GM18519 (cell line): Measurements from ENCODE around the gene DNM3.
A peak's percentile ranks its signal among the peaks of the same experiment; 100 is the strongest.

ENCODE experiments used
- ATAC-seq: cut with Tn5 transposase; IDR thresholded peaks from one replicate; pipeline ENCODE4 v1.9.1; 2021; ENCODE audit warnings: mild to moderate bottlenecking, moderate library complexity; ENCODE audit not compliant: unreplicated experiment, low FRiP score

The DNM3 gene

GRCh38 chr1:171867236-171867635 is 25.9 kb downstream of the DNM3 start:
- no peak for ATAC-seq

GRCh38 chr1:171868217-171868803 is 27.0 kb downstream of the DNM3 start:
- ATAC-seq: no peak

DNA sequence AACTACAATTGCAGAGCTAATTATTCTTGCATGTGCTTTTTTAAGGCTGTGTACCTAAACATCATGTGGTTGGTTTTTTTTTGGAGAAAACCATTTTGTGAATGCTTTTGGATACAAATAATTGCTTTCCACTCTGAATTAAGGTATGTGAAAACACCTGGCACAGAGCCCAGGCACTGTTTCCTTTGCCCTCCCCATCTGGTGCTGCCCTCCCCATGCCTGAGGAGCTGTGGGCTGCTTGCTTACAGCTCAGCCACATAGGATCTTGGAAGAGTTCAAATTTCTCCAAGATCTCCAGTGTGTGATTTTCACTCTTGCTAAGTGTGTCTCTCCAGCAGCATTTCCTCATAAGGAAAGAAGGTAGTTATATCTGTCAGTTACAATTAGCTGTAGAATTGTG is 27.8 kb downstream of the DNM3 start:
- ATAC-seq: no peak

GRCh38 chr1:171871848-171872247 is 30.6 kb downstream of the DNM3 start:
- ATAC-seq: no peak

- ATAC-seq: no peak
These were observed 31.1 kb downstream of the DNM3 start for GRCh38 chr1:171872430-171872829.

DNA sequence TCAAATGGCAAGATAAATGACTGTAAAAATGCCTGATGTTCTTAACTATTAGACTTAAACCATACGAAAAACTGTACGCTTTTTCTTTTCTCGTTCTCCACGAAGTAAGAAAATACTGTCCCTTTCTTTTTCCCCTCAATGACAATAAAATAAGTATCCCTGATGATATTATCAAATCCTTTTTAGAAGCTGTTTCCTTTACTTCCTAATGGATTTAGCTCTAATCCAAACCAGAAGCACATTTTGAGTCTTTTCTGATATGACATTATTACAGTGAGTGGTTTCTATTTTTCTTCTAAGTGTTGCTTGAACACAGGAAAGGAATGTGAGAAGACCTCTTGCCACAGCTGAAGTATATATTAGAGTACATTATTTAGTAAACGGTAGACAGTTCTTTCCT is 32.4 kb downstream of the DNM3 start:
- no peak for ATAC-seq

DNA sequence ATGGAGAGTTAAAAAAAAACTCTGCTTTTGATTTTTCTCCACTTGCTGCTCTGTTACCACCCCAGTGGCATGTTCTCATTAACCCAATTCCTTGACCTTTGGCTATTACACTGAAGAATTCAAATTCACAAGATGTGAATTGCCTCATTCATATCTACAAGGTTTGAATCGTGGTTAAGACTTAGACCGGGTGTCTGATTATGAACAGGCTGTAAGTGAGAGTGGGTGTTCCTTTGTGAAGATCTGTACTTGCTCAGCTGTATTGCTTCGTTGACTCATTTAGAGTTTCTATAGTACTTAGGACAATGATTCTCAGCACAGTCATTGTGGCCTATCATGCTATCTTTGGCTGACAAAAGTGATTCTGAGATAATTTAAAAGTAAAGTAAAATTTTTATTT is 36.4 kb downstream of the DNM3 start:
- ATAC-seq: peak; percentile 97

DNA sequence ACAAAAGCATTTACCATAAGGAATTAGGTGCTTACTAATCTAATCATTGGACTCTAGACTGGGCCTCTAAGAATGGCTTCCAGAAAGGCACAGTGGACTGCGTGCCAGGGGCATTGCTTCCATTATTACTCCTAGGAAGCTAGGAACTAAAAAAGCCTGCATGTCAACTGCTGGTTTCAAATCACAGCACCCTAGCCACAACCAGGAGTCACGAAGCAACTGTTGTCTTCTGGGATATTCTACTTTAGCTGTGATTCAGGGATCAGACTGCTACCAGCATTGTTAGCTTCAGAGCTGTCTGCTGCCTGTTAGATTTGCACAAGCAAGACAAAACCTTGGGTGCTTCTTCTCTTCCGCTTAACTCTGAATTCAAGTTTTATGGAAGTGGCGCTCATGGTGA is 38.3 kb downstream of the DNM3 start:
- no peak for ATAC-seq

GRCh38 chr1:171881442-171881841 is 40.1 kb downstream of the DNM3 start:
- no peak for ATAC-seq

DNA sequence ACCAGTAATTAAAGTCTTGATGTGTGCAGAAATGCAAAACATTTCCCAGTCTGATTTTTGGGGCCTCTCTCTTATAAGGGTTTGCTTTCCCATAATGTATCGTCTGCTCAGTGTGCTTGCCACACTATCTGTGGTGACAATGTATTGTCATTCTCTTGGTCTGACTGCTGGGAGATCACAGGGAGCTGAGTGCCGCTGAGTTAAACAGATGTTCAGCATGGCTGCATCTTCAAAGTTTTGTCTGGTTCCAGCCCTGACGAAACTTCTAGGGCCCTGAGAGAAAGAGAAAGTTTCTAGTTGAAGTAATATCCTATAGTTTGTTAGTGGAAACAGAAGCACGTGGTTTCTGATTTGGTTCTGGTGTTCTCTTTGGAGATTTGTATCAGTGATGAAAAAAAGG is 42.6 kb downstream of the DNM3 start:
- no peak for ATAC-seq

DNA sequence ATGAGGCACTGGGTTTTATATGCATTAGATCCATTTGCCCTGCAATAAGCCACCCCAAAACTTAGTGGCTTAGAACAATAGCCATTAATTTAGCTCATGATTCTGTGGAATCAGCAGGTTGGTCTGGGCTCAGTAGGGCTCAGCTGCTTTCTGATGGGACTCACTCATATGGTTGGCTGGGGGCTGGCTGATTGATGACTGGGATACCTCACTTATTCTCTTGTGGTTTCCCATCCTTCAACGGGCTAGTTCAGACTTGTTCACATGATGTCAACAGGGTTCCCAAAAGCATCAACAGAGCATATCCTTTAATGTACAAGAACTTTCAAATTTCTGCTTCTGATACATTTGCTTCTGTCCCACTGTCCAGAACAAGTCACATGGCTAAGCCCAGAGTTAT is 43.2 kb downstream of the DNM3 start:
- no peak for ATAC-seq

DNA sequence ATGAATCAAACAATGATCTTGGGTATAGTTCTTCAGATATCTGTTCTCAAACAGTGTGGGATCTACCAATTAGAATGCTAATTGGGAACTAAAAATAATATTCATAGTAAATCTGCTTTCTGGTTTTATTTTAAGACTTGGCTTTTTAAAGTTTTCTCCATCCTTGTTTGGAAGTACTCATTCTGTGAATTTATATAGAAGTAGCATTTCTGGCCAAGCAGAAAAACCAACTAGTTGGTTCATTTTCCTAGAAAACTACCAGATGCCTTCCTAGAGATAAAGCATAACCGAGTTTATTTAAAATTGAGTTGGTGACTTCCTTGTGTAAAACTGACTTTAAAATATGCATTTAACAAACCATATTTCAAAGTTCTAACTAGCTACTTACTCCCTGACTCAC is 48.8 kb downstream of the DNM3 start:
- no peak for ATAC-seq

DNA sequence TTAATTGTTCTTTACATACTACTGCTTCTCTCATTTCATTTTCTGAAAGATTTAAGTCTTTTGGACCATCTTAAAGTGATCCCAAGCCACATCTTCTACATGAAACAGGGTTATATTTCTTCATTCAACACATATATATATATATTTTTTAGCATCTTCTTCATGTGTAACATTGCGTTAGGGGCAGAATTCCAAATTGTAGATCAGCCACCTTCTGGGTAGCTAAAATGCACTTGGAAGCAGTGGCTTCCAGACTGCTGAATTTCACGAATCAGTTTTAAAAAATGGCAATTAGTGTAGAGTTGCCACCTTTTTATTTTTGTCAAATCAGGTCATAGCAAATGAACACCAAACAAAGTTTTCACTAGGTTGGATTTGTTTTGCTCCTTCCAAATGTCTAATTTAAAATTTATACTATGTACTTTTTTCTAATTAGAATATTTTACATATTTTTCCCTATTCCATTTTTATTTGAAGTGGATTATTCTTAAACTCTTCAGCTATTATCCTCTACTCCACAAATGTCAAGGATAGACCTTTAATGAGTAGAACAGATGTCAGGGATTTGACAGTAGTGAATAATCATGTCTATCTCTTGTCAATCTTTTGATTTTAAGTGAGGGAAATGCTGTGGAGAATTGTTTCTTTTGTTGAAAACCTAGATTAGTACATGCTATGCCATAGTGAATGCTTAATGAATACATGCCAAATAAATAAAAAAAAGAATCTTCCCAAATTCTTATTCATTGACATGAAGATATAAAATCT is 55.8 kb downstream of the DNM3 start:
- ATAC-seq: no peak

DNA sequence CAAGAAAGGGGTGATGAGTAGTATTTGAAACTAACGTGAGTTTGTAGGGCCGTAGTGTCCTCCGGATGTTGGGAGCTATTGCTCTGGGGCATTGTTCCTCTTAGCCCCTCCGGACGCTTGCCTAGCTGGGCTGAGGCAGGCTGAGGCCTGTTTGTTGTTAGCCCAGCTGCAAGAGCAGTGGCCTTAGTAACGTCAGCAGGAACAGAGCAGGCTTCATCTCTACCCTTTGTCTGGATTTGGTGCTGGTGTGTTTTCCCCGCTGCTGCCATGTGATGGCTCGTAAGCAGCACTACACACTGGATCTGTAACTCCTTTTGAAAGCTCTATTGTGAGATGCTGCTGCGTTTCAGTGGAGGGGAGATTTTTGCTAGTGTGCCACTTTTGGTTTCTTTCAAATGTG is 57.6 kb downstream of the DNM3 start:
- ATAC-seq: no peak

DNA sequence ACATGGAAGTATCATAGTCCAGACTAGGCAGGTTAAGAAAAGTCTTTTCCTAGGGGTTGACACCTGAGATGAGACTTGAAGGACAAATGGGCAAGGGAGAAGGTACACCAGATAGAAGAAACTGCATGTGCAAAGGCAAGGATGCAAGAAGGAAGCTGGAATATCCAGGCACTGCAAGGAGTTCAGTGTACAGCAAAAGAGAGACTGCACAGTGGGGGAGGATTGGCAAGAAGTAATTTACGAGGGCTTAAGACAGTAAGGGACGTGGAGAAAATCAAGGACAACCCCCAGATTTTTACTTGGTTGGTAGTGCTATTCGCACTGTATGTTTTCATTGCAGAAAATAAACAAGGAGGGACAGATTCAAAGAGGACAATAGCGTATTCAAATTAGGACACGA is 58.5 kb downstream of the DNM3 start:
- no peak for ATAC-seq

DNA sequence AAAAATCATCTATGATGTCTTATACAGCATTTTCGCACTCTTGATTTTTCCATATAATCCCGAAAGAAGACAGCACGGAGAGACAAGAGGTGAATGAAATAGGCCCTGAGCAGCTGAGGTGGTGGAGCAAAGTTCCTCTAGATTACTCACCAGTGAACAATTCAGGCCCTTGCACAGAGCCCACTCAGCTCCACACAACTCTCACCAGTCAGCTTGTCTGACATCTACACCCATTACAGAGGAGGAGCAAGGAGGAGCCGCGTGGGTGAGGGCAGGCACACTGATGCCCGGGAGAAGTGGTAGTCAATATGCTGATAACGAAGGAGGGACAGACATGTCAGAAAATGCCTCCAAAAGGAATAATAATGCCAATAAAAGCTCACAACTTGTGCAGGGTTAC is 59.9 kb downstream of the DNM3 start:
- ATAC-seq: no peak

GRCh38 chr1:171902527-171902926 is 61.2 kb downstream of the DNM3 start:
- ATAC-seq: no peak

- ATAC-seq: no peak
These were observed 63.6 kb downstream of the DNM3 start for GRCh38 chr1:171904778-171905450.

GRCh38 chr1:171909711-171910110 is 68.4 kb downstream of the DNM3 start:
- ATAC-seq: no peak

- ATAC-seq: no peak
These were observed 69.5 kb downstream of the DNM3 start for GRCh38 chr1:171910786-171911185.

- ATAC-seq: no peak
These were observed 70.2 kb downstream of the DNM3 start for GRCh38 chr1:171911506-171911905.
